ENCODE results near the gene PCSK6.
A peak's percentile ranks its signal among the peaks of the same experiment; 100 is the strongest.

PCSK6 gene

GRCh38 chr15:101494251-101494796, 4.8 kb upstream of the PCSK6 start:
- peak; percentile 29 for DNase-seq (ENCODE audit: low spot score)
- no peak for TF ChIP-seq CTCF (IDR thresholded peaks at IDR 0.05; ENCODE audit: extremely low read depth, missing control alignments)

GRCh38 chr15:101492766-101493692, 3.5 kb upstream of the PCSK6 start:
- no peak for DNase-seq (ENCODE audit: low spot score)

GRCh38 chr15:101491734-101492640, 2.5 kb upstream of the PCSK6 start:
- DNase-seq (ENCODE audit: low spot score): no peak
- no peak for TF ChIP-seq CTCF (IDR thresholded peaks at IDR 0.05; ENCODE audit: extremely low read depth, missing control alignments)

More at GRCh38 chr15:101492766-101493692, 3.5 kb upstream of the PCSK6 start:
- TF ChIP-seq CTCF (IDR thresholded peaks at IDR 0.05; ENCODE audit: extremely low read depth, missing control alignments): no peak

- DNase-seq (ENCODE audit: low spot score): no peak
- TF ChIP-seq CTCF (IDR thresholded peaks at IDR 0.05; ENCODE audit: extremely low read depth, missing control alignments): no peak
These were observed 1.6 kb upstream of the PCSK6 start for GRCh38 chr15:101490922-101491733.

GRCh38 chr15:101490408-101490891, 943 bp upstream of the PCSK6 start:
- TF ChIP-seq CTCF (IDR thresholded peaks at IDR 0.05; ENCODE audit: extremely low read depth, missing control alignments): no peak
- DNase-seq (ENCODE audit: low spot score): no peak

- no peak for TF ChIP-seq CTCF (IDR thresholded peaks at IDR 0.05; ENCODE audit: extremely low read depth, missing control alignments)
- DNase-seq (ENCODE audit: low spot score): peak; percentile 84
These were observed 289 bp downstream of the PCSK6 start for GRCh38 chr15:101489237-101489598.

Measured in GM20000 (cell line).